Kidney (tissue), 14 donors: ENCODE results near the gene ABLIM2. TPM values are rescaled to one million over a fixed set of nuclear protein-coding genes. Genes with fewer than 3 reads are reported as not detected.

Source experiments
- DNase-seq, 5 donors: peaks; one replicate each; pipeline ENCODE4 v3.0.0-alpha.2; 2013 to 2020
- FAIRE-seq: peaks from 2 replicates; lab custom pipeline; 2012; peaks lifted over from hg19 to GRCh38; lab: Jason Lieb, UNC
- H3K27ac ChIP-seq, 2 donors: one replicate each; pipeline ENCODE4 v1.7.0; 2013; ENCODE audit warnings: low read depth in 2 of 2, low read length in 2 of 2, inconsistent platforms in 1 of 2
- H3K27me3 ChIP-seq: one replicate; pipeline ENCODE4 v1.7.1; 2013; ENCODE audit warnings: low read length, inconsistent platforms; ENCODE audit not compliant: control insufficient read depth, insufficient read depth
- H3K36me3 ChIP-seq, 3 donors: one replicate each; pipeline versions ENCODE4 v1.7.0 to v1.7.1; 2013; ENCODE audit warnings: low read length in 3 of 3, control low read depth in 1 of 3, inconsistent platforms in 1 of 3; ENCODE audit not compliant: insufficient read depth in 3 of 3, control insufficient read depth in 2 of 3
- H3K4me1 ChIP-seq, 3 donors: one replicate each; pipeline versions ENCODE4 v1.7.0 to v1.7.1; 2013; ENCODE audit warnings: low read length in 3 of 3, inconsistent platforms in 1 of 3, low read depth in 1 of 3; ENCODE audit not compliant: control insufficient read depth in 2 of 3, insufficient read depth in 2 of 3
- H3K4me3 ChIP-seq, 3 donors: one replicate each; pipeline versions ENCODE4 v1.7.0 to v1.8.1; 2013; ENCODE audit warnings: low read length in 3 of 3, control low read depth in 1 of 3, inconsistent platforms in 1 of 3
- H3K9ac ChIP-seq, 3 donors: one replicate each; pipeline versions ENCODE4 v1.7.0 to v1.7.1; 2013; ENCODE audit warnings: low read length in 3 of 3, control low read depth in 1 of 3, inconsistent platforms in 1 of 3
- H3K9me3 ChIP-seq, 3 donors: one replicate each; pipeline versions ENCODE4 v1.7.0 to v1.7.1; 2013; ENCODE audit warnings: low read length in 3 of 3, control low read depth in 1 of 3, inconsistent platforms in 1 of 3; ENCODE audit not compliant: control insufficient read depth in 2 of 3, insufficient read depth in 1 of 3
- intact Hi-C: fragments of 100-400 bp; cut with DNase I; formaldehyde crosslinking; loops from one replicate; pipeline ENCODE4 v1.11.1; 2022
- polyA plus RNA-seq: library from polyadenylated mRNA; stranded (reverse); fragments of 350-450 nt; fragmentation: Illumina TruSeq; extraction: RNeasy Lipid Tissue Mini Kit (QIAGEN cat#74804); gene quantifications from one replicate; pipeline ENCODE4 v1.2.3, GENCODE V29; 2014; ENCODE audit warnings: low read depth, low replicate concordance; ENCODE audit not compliant: insufficient read depth
- total RNA-seq: library from RNA; stranded (reverse); fragmentation: NEBNext Ultra II Directional; extraction: Animal tissue kit (Norgen Biotek cat#: 25700); gene quantifications from one replicate; pipeline ENCODE4 v1.2.1, GENCODE V29; 2021
- TF ChIP-seq, protein P1 (sequence below): IDR thresholded peaks from 3 replicates; pipeline ENCODE4 v1.5.1; 2012; ENCODE audit warnings: mild to moderate bottlenecking, moderate library complexity, borderline replicate concordance; ENCODE audit not compliant: insufficient read depth; ENCODE audit errors: extremely low read depth
- donor health status: control.
- donor health status: control.
- donor health status: control.
- donor health status: control.
- donor health status: control.
- donor health status: DM: yes; HTN: yes; CAD: no.
- donor health status: Normal renal cell carcinoma (clear cell type).

The ABLIM2 gene
- total and polyA plus RNA-seq, 2 donors from 2014 or later, result 9.5 to 23.3 TPM

DNA sequence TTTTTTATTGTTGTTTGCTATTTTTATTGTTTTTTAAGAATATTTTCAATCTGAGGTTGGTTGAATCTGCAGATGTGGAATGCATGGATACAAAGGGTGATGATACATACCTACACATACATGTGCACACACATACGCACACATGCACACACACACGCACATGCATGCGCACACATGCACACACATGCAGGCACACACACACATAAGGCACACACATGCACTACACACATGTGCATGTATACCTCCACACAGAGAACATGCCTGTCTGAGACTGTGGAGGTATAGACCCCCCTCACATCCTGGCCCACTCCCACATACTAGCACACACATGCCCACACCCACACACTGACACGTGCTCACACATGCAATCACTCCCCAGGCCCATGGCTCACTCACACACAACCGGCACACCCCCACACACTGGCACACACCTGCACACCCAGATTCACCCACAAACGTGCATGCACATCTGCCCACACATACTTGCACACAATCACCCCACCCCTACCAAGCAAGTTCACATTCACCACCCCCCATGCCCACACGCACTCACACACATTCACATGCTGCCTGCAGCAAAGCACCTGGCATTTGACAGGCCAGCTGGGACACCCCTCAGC, 121.4 kb downstream of the ABLIM2 start:
- Histone ChIP-seq H3K27ac (no peak overlapping the region), H3K9me3 (no peaks in the 10 kb centered on the region), H3K36me3 (no peaks in the 10 kb centered on the region), H3K27me3 (no peaks in the 10 kb centered on the region), H3K9ac (no peak overlapping the region), H3K4me1 (no peaks in the 10 kb centered on the region), H3K4me3 (no peak overlapping the region)
- TF ChIP-seq, protein P1, sequence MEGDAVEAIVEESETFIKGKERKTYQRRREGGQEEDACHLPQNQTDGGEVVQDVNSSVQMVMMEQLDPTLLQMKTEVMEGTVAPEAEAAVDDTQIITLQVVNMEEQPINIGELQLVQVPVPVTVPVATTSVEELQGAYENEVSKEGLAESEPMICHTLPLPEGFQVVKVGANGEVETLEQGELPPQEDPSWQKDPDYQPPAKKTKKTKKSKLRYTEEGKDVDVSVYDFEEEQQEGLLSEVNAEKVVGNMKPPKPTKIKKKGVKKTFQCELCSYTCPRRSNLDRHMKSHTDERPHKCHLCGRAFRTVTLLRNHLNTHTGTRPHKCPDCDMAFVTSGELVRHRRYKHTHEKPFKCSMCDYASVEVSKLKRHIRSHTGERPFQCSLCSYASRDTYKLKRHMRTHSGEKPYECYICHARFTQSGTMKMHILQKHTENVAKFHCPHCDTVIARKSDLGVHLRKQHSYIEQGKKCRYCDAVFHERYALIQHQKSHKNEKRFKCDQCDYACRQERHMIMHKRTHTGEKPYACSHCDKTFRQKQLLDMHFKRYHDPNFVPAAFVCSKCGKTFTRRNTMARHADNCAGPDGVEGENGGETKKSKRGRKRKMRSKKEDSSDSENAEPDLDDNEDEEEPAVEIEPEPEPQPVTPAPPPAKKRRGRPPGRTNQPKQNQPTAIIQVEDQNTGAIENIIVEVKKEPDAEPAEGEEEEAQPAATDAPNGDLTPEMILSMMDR, result no peak
- intact Hi-C loops, result no loop called here
- peak; percentile 13 for FAIRE-seq
- no peak for DNase-seq

DNA sequence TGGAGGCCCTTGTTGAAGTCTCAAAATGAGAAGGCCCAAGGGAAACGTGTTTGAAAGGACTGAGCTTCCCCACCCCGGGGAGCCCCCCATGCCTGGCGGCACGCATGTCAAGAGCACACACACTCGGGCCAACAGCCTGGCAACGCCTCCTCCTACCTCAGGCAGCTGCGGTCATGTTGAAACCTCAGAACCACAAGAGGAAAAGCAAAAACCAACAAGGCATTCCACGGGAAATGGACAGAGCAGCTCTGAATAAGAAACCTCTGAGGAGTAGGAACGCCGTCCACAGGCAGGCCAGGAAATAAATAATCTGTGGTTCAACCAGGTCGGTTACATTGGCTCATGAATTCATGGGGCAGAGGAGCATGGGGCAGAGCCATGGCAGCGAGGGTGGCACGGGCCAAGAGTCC, 123.2 kb downstream of the ABLIM2 start:
- DNase-seq, result peak in 1 of 5 donors; percentile 40
- no peak overlapping the region for H3K27ac ChIP-seq
- no peaks in the 10 kb centered on the region for H3K36me3 ChIP-seq
- FAIRE-seq, result no peak
- no peak overlapping the region for H3K9ac ChIP-seq
- no peaks in the 10 kb centered on the region for H3K27me3 ChIP-seq
- intact Hi-C loops, result no loop called here
- H3K4me3 ChIP-seq, result no peak overlapping the region
- no peaks in the 10 kb centered on the region for H3K4me1 ChIP-seq
- TF ChIP-seq, protein P1, result no peak
- no peaks in the 10 kb centered on the region for H3K9me3 ChIP-seq

DNA sequence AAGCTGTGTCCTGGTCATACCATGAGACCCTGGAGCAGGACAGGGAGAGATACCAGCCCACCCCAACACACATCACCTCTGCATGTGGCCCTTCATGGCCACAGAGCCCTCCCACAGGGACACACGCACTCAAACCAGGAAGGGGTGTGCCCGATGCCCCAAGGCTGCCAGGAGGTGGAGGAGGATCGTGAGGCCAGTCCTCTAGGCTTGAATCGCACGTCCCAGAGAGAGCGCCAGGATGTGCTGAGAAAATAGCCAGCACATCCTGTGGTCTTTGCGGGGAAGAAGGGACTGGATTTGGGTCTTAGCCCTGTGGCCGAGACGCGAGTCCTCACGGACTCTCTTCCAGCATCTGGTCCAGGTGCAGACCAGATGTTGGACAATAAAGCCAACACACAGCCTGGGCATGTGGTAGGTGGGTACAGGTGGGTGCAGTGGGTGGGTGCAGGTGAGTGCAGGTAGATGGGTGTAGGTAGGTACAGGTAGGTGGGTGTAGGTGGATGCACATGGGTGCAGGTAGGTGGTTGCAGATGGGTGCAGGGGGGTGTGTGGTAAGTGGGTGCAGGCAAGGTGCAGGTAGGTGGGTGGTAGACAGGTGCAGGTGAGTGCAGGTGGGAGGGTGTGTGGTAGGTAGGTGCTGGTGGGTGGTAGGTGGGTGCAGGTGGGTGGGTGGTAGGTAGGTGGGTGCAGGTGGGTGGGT, 124.6 kb downstream of the ABLIM2 start:
- H3K4me3 ChIP-seq, result no peak overlapping the region
- H3K9ac ChIP-seq, result no peak overlapping the region
- no peaks in the 10 kb centered on the region for H3K9me3 ChIP-seq
- intact Hi-C loops, result no loop called here
- H3K36me3 ChIP-seq, result no peaks in the 10 kb centered on the region
- TF ChIP-seq, protein P1, result no peak
- DNase-seq (no peak), FAIRE-seq (no peak)
- no peak overlapping the region for H3K27ac ChIP-seq
- H3K27me3 ChIP-seq, result no peaks in the 10 kb centered on the region
- H3K4me1 ChIP-seq, result no peaks in the 10 kb centered on the region
